ENCODE measurements around the gene NDUFAF5.
"Not testable (repeated sequence)": the region's sequence is repeated elsewhere in the genome, so short reads cannot be mapped to it uniquely, and the experiment has no call there.

The NDUFAF5 gene

DNA sequence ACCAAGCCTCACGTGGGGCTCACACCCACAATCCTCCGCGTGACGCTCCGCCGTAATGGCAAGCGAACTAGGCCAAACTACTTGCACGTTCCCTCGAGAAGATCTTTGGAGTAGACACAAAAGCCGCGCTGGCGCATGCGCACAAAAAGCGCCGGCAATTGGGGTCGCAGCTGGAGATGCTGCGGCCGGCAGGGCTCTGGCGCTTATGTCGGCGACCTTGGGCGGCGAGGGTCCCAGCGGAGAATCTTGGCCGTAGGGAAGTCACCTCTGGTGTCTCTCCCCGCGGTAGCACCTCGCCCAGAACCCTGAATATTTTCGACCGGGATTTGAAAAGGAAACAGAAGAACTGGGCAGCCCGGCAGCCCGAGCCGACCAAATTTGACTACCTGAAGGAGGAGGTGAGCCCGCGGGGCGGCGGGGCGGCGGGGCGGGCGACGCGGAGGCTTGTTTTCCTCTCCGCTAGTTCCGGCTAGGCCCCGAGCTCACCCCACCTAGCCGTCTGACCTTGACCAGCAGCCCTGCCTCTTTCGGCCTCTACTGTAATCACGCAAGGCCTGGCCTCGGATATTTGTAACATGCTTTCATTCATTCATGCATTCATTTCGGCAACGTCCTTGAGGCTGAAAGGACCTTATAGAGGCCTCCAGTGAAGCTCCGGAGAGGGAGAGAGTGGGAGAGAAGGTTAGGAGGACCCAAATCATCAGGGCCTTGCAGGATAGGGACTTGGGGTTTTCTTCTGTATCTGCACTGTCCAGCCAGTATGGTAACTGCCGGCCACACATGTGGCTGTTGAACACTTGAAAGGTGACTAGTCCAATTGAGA is at the start of gene NDUFAF5, which contains the start of gene ESF1:
Gene NDUFAF5, plus strand, starts transcription at position 136 of the 823 bp plus-strand sequence. Its CDS starts 41 bp downstream, at position 177.
Gene ESF1, minus strand, starts transcription at position 27 of the 823 bp plus-strand sequence. CDS start 1,779 bp downstream, outside the sequence.
- peak; percentile 83 for DNase-seq (ENCODE audit: low read depth)

- DNase-seq (ENCODE audit: low read depth) = no peak
Observed at GRCh38 chr20:13735826-13736225, 49.0 kb upstream of the NDUFAF5 start.

GRCh38 chr20:13736436-13737191 is 48.2 kb upstream of the NDUFAF5 start:
- DNase-seq (ENCODE audit: low read depth) = no peak

GRCh38 chr20:13738187-13738586 is 46.6 kb upstream of the NDUFAF5 start:
- DNase-seq (ENCODE audit: low read depth) = not testable (repeated sequence)

- no peak for DNase-seq (ENCODE audit: low read depth)
Observed at GRCh38 chr20:13739731-13740649, 44.8 kb upstream of the NDUFAF5 start.

DNA sequence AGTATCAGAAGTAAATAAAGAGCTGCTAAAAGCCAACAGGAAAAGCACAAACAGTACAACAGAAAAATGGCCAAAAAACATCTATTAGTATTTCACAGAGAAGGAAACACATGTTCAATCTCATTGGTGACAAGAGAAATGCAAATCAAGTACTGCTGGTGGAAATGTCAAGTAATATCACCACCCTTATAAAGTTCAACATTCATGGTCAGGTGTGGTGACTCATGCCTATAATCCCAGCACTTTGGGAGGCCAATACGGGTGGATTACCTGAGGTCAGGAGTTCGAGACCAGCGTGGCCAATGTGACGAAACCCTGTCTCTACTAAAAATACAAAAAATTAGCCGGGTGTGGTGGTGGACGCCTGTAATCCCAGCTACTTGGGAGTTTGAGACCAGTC is 42.9 kb upstream of the NDUFAF5 start:
- DNase-seq (ENCODE audit: low read depth) = no peak

- DNase-seq (ENCODE audit: low read depth) = no peak
Observed at GRCh38 chr20:13744352-13744751, 40.5 kb upstream of the NDUFAF5 start.

DNA sequence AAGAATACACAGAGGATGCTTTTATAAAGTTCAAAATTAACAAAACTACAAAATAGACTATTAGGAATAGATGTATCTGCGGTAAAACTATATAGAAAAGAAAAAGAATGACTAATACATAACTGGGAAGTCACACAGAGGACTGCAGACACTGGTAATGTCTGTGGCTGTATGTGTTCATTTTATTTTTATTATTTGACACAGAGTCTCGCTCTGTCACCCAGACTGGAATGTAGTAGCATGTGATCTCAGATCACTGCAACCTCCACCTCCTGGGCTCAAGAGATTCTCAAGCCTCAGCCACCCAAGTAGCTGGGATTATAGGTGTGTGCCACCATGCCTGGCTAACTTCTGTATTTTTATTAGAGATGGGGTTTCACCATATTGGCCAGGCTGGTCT is 39.0 kb upstream of the NDUFAF5 start:
- DNase-seq (ENCODE audit: low read depth) = no peak

DNA sequence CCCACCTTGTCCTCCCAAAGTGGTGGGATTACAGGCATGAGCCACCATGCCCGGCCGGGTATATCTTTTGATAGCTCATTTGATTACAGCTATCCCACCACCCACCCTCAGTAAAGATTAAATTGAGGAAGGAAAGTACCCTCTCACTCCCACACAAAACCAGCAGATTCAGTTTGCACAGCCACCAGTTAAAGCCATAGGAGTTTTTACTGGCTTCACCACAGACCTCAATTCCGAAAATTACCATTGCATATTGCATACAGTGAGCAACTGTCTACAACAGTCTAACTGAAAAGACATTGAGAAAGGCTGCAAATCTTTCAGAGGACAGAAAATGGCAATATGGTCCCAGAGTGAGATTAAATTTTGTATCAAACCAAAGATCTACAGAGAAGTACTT is 35.0 kb upstream of the NDUFAF5 start:
- no peak for DNase-seq (ENCODE audit: low read depth)

GRCh38 chr20:13753436-13754036 is 31.3 kb upstream of the NDUFAF5 start:
- DNase-seq (ENCODE audit: low read depth) = no peak

DNA sequence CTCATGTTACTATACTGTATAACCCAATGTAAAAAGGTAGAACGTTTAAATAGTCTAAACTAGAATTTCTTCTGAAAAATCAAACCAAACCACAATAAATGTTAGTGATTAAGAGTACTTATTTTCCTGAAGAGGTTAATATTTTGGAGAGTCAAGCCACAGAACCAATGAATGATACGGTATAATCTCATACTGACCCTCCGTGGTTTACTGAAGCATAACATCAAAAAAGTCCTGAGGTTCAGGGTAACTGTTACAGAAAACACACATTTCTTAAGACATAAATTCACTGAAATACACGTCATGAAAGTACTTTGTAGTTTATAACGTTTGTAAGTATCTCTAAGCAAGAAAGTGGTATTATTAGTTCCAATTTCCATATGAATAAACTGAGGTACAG is 29.0 kb upstream of the NDUFAF5 start:
- DNase-seq (ENCODE audit: low read depth) = no peak

DNA sequence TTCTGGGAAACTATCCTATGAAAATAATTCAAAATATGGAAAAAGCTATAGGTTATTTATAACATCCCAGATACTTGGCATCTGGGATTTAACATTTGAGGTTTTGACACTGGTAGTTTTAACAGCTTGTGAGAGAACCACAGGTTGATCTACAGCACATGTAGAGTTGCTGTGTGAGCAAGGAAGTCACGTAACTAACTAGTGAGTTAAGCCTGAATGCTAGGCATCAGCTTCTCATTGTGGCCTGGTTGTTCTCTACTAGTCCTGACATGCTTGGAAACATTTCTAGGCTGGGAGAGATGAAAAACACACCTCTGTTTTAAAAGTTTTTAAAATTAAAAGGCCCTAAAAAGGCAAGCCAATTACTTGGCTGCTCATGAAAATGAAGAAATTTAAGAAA is 28.3 kb upstream of the NDUFAF5 start:
- DNase-seq (ENCODE audit: low read depth) = no peak

- no peak for DNase-seq (ENCODE audit: low read depth)
Observed at GRCh38 chr20:13758884-13759283, 25.9 kb upstream of the NDUFAF5 start.

DNA sequence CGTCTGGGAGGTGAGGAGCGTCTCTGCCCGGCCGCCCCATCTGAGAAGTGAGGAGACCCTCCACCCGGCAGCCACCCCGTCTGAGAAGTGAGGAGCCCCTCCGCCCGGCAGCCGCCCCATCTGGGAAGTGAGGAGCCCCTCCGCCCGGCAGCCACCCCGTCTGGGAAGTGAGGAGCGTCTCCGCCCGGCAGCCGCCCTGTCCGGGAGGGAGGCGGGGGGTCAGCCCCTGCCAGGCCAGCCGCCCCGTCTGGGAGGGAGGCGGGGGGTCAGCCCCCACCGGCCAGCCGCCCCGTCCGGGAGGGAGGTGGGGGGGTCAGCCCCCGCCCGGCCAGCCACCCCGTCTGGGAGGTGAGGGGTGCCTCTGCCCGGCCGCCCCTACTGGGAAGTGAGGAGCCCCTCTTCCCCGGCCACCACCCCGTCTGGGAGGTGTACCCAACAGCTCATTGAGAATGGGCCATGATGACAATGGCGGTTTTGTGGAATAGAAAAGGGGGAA is 24.3 kb upstream of the NDUFAF5 start:
- DNase-seq (ENCODE audit: low read depth) = not testable (repeated sequence)

DNA sequence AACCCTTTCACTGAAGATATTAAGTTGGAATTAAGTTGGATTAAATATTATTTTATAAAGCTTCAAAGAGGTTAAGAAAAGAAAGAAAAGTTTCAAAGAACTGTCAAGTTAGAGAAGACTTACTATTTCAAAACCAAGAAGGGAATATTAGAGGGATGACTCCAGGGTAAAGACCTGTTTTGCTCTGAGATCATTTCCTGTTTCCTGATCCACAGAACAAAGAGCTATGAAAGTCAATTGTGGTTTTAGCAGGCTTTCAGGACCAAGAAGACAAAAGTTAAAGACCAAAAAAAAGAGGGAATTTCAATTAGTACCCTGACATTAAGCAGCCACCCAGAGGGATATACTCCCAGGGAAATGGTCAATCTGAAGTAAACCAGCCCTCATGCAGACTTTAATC is 19.5 kb upstream of the NDUFAF5 start:
- DNase-seq (ENCODE audit: low read depth) = no peak

DNA sequence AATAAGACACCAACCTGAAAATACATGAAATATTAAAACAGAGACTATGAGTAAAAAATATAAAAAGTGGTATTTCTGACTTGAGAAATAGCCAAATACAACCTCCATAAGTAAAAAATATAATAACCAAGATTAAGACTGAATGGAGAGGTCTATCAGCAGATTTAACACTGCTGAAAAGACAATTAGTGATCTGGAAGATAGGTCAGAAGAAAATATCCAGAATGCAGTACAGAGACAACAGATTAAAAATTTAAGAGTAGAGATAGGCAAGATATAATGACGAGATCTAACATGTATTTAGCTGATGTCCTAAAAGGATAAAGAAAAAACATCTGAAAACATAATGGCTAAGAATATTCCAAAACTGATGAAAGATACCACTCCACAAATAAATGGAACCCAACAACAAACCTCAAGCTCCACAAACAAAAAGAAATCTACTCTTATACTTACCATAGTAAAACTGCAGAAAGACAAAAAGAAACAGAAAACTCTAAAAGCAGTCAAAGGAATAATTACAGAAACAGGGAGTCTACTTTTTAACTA is 18.9 kb upstream of the NDUFAF5 start:
- no peak for DNase-seq (ENCODE audit: low read depth)

- no peak for DNase-seq (ENCODE audit: low read depth)
Observed at GRCh38 chr20:13770141-13770540, 14.7 kb upstream of the NDUFAF5 start.

DNA sequence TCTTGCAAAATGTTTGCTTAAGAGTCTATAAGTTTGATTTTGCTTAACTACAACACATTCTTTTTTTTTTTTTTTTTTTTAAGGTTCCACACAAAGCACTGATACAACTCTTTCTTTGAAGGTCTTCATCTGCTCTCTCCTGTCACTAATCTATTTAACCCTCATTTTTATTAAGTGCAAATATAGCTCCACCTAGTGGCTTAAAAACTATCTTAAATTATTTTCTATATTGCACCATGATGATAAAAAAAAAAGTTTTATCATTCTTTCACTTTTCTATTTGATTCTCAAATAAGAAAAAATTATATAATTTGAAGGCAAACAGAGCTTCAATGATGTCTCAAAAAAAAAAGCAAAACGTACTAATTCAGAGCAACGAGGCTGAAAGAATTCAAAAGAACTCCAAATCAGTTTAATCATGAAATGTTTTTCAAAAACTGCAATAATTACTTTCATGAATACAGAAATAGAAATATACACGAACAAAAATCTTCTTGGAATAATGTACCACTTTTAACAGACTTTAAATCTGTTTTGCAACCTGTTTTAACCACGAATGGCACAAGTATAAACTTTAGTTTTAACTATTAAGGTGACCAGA is 12.9 kb upstream of the NDUFAF5 start:
- no peak for DNase-seq (ENCODE audit: low read depth)

GRCh38 chr20:13772529-13772928 is 12.3 kb upstream of the NDUFAF5 start:
- no peak for DNase-seq (ENCODE audit: low read depth)

GRCh38 chr20:13775867-13776266 is 9.0 kb upstream of the NDUFAF5 start:
- no peak for DNase-seq (ENCODE audit: low read depth)

DNA sequence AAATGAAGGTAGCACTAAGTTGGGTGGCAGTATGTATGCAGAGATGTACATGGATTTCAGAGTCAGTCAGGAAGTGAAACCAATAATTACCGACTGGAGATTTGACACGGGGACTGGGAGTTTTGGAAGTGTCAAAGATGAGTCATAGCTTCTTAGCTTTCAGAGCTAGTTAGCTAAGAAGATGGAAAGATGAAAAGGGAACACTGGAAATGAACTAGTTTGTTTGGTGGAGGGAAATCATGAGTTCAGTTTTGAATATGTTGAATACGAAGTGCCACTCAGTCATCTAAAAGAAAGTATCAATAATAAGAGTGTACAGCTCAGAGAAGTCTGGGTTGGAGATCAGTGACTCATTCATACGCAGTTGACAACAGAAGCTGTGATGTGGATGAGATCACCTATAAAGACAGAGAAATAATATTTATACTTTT is 7.6 kb upstream of the NDUFAF5 start:
- DNase-seq (ENCODE audit: low read depth) = no peak

Measured in activated T-helper 1 cell treated with Interleukin-2 at 50 U/mL for 16 hours (primary cell).